ENCODE measurements around the gene DOCK4. TPM values are rescaled to one million over a fixed set of nuclear protein-coding genes. Genes with fewer than 3 reads are reported as not detected.

Gene DOCK4
- total RNA-seq, 1 experiment from 2014 or later: 7.7 TPM

DNA sequence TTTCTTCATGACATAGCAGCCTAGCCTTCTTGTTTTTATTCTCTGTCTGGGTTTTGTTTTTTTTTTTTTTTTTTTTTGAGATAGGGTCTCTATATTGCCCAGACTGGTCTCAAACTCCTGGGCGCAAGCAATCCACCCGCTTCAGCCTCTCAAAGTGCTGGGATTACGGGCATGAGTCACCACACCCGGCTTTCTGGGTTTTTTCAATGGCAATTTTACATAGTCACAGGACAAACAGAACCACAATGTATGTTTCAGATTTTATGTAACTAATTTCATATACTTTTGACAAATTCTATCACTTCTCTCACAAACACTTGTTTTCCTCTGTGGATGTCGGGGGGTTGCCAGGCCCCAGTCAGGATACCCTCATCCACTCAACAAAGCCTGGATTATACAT, 16.5 kb downstream of the DOCK4 start:
- DNase-seq (ENCODE audit: low read depth): no peak

- no peak for DNase-seq (ENCODE audit: low read depth)
Observed at GRCh38 chr7:112188257-112188656, 17.9 kb downstream of the DOCK4 start.

DNA sequence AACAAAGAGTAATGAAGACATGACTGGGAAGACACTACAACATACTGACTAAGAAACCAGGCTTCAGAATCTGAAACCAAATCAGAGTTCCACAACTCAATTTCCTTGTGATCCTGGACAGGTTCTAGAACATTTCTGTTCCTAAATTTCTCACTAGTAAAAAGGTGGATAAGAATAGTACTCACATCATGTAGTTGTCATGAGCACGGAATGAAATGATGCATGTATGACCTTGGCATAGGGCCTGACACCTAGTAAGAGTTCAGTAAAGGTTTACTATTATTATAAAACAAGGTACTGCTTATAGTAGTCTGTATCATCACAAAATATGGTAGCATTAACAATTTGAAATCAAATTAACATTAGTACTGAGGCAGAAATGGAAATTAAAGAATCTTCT, 19.9 kb downstream of the DOCK4 start:
- DNase-seq (ENCODE audit: low read depth): no peak

DNA sequence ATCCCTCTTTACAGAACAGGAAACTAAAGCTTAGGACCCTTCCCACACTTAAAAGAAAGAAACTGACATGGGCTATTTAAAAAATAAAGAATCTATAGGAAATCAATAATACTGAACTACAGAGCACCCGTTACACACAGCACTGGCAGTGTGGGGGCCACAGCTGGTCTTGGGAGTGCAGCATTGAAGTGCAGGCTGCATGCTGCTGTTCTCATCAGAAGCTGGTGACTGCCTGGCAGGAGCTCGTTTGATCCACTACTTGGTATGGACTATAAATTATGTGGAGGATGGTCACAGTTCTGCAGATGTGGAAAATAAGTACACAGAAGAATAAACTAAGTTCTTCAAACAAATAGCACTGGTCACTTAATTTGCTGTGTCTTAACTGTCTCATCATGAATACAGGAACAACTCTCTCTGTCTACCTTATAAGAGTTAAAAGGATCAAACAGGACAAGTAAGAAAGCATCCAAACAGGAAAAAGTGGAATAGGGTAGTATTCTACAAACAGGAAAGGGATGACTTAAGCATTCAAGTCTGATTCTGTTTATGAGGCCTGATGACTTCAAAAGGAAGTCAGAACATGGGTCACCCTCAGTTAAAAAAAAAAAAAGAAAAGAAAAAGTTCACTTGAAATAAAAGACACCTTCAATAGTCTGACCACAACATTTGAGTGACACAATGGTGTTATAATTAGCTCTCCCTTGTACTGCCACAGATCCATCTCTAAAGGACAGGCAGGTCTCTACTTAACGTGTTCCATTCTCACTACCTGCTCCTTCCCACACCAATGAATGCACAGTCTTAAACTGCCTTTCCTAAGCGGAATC, 21.0 kb downstream of the DOCK4 start:
- peak; percentile 26 for DNase-seq (ENCODE audit: low read depth)

DNA sequence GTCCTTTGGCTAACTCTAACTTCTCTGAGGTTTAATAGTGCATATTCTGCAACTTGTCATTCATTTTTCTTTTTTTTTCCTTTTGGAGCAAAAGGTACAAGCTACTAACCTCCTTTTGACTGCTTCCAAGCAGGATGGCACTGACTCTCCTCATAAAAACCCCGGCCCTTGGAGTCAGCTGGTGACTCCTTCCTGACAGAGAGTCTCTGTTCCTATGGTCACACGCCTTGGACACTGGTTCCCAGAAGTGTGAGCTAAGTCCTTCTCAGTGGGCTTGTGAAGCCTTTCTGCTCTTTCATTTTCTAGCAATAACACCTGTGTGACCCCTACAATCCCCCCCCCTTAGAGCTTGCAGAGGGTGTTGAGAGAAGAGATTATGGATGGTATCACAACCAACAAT, 21.7 kb downstream of the DOCK4 start:
- DNase-seq (ENCODE audit: low read depth): no peak

DNA sequence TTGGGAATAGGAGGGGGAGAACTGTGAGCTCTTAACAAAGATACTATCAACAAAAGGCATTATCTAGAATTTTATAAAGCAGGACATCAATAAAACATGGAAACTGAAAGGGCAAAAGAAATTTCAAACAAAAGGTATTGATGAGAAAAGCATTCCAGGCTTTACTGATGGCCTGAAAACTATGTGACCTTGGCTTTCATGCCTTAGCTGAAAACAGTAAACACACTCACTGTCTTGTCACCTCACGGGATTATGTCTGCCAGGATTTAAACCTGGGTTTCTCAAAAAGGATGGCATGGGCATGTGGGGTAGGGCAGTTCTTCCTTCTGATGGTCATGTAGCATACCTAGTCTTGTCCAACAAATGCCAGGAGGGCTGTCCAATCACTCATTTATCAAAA, 22.9 kb downstream of the DOCK4 start:
- no peak for DNase-seq (ENCODE audit: low read depth)

- DNase-seq (ENCODE audit: low read depth): no peak
Observed at GRCh38 chr7:112182749-112183148, 23.4 kb downstream of the DOCK4 start.

GRCh38 chr7:112180223-112180622, 26.0 kb downstream of the DOCK4 start:
- no peak for DNase-seq (ENCODE audit: low read depth)

GRCh38 chr7:112176693-112177415, 29.3 kb downstream of the DOCK4 start:
- no peak for DNase-seq (ENCODE audit: low read depth)

DNA sequence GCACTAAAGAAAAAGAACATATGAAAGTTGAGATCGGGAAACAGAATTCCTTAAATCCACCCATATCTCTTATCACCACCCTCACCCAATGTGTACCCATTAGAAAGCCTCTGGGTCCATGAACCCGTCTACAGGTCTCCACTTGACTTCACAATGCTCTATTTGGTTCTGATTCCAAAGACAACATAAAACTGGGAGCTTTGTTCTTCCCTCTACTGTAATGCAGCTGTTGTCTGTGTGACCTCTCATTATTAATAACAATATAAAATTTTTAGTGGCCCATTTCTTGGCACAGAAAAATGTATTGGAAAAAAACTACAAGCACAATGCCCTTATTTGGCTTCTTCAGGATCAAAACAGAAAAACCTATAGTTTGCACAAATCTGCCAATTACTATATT, 30.0 kb downstream of the DOCK4 start:
- DNase-seq (ENCODE audit: low read depth): no peak

GRCh38 chr7:112174192-112174591, 32.0 kb downstream of the DOCK4 start:
- DNase-seq (ENCODE audit: low read depth): no peak

- no peak for DNase-seq (ENCODE audit: low read depth)
Observed at GRCh38 chr7:112173568-112173905, 32.7 kb downstream of the DOCK4 start.

- DNase-seq (ENCODE audit: low read depth): no peak
Observed at GRCh38 chr7:112172870-112173567, 33.2 kb downstream of the DOCK4 start.

DNA sequence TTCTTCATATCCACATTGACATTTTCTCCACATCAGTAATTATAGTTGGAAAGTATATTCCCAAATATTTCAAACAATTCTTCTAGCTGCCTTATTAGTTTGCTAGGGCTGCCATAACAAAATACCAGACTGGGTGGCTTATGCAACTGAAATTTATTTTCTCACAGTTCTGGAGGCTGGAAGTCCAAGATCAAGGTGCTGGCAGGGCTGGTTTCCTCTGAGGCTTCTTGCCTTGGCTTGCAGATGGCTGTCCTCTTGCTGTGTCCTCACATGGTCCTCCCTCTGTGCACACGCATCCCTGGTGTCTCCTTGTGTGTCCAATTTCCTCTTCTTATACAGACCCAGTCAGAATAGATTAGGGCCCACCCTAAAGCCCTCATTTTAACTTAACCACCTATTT, 34.5 kb downstream of the DOCK4 start:
- DNase-seq (ENCODE audit: low read depth): no peak

DNA sequence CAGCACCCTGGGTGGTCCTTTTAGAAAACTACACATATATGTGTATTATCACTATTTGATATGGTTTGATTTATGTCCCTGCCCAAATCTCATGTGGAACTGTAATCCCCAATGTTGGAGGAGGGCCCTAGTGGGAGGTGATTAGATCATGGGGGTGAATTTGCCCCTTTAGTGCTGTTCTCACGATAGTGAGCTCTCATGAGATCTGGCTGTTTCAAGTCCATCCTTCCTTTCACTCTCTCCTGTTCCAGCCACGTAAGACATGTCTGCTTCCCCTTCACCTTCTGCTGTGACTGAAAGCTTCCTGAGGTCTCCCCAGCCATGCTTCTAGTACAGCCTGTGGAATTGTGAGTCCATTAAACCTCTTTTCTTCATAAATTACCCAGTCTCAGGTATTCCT, 37.3 kb downstream of the DOCK4 start:
- DNase-seq (ENCODE audit: low read depth): no peak

DNA sequence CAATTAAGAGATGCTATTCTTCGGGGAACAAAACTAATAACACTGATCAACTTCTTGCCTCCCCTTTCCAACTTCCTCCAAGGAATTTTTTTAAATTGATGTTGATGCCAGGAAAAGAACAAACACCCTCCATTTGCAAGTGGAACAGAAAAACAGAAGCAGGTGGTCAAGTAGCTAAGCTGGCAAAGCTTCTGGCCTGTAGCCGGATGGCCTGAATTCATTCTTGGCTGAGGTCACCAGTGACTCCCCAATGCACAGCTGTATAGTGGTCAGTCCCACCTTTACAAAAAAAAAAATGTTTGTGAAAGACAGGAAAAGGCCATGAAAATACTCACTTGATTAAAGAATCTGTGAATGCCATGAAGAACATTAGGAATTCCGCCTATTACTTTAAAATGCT, 39.1 kb downstream of the DOCK4 start:
- no peak for DNase-seq (ENCODE audit: low read depth)

DNA sequence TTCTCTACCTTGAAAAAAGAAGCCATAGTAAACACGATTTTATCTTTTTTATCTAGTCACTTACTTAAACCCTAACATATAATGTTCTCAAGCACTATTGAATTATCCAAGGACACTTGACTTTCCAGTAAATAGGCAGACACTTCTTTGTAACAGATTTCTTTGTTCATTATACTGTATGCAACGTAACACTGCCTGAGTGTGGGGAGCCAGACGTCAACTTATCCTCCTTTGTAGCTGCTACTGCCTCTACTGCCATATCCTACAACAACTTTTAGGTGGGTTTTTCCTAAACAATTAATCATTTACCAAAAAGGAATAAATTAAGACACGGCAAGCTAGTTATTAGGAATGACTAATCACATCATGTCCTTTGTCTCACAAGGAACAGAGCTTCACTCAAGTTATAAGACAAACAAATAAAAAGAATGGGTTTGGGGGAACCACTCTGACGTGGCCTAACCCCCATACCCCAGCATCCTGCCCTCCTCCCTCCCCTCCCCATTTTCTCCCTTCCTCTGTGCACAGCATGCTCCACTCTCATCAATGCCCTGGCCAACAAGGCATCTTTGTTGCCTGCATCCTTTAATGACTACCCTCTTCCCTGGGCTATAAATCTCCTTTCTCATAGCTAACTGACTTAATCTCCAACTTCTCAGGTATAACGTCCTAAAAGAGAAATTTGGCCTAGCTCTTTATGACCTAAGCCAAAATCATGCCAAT, 43.3 kb downstream of the DOCK4 start:
- peak; percentile 35 for DNase-seq (ENCODE audit: low read depth)

DNA sequence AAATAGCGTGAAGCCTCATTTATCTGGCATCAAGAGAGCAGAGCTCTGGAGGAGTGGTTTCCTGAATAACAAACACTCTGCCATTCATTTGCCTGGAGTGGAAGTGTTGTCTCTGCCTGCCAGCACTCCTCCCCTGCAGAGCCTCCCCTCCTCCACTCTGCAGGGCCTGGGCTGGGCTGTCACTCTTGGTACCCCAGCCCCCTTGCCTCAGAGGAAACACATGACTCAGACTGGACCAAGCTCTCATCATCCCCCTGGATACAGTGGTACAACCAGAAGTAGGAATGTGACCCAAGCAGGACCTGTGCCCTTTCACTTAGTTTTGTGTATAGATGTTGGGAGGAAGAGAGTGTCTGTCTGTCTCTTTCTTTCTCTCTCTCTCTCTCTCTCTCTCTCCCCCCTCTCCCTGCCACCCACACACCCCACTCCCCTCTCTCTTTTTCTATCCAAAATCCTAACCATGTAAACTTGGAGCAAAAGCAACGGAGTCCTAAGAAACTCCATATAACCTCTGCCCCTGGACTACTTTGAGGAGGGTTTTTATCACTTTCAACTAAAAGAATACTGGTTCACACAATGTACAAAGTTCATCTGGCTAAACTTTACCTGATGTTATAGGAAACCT, 43.9 kb downstream of the DOCK4 start:
- DNase-seq (ENCODE audit: low read depth): peak; percentile 95

DNA sequence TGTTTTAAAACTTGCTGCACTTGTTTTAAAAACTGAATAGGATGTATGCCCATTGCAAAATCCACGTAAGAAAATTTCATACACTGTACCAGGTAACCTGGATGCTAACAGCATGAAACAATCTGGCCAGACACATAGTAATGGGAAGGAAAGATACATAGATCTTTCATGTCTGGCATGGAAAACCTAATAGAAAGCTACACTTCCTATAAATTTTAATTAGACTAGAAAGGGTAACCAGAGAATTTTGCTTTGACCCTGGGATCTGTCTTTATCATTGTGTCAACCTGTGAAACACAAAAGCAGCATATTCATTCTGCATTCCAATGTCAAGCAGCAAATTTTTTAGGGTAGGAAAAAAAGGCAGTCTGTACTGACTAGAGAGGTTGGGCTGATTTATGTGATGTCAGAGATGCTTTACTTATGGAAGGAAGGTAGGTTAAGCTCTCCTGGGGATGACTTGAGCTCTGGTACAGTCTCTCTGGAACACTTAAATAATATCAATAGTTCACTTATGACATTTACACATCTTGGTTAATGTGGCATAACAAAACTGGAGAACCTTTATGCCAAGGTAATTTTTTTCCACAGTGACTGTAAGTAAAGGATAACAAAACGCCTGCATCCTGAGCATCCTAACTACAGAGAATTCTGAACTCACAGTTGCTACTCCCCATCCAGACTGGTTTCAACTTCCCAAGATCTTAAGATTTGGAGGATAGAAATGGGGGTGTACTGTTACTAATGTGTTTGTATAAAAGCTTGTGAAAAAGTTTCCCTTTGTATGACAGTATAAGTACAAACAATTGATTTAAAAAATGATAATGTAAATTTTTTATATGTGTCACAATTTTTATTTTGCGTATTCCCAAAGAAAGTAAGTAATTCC, 44.7 kb downstream of the DOCK4 start:
- peak; percentile 11 for DNase-seq (ENCODE audit: low read depth)

DNA sequence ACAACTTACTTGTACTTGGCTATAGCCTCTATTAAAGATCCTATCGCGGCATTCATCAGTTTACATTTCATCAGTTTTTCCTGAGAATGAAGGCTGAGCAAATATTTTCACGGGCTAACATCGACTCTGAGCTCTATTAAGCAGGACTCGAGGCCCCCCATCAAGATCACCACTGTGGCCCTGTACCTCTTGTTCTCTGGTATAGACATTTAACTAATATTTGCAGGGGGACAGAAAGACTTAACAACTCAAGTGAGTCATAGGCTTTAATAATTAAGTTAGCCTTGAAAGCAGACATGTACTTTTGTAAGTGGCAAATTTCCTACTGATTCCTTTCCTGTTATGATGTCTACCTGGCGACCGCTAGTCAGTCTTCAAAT, 45.4 kb downstream of the DOCK4 start:
- DNase-seq (ENCODE audit: low read depth): peak; percentile 4
